ENCODE data around the gene ATG9A. TPM values are rescaled to one million over a fixed set of nuclear protein-coding genes. Genes with fewer than 3 reads are reported as not detected.
A peak's percentile ranks its signal among the peaks of the same experiment; 100 is the strongest.

The ATG9A gene
- total RNA-seq, 1 experiment from 2014 or later = 52.1 TPM

- CTCF ChIA-PET = interaction anchor here (0.6 to 5.2 kb wide), 7 partner anchors 10 to 84 kb away, joined by 3 to 24 read pairs (median 5); no protein-coding TSS in a partner anchor
- peaks cover 37% of the 10 kb centered on the region for H3K36me3 Mint-ChIP-seq (ENCODE audit: insufficient read depth, unreplicated experiment)
Measured at GRCh38 chr2:219216535-219216915, 12.9 kb downstream of the ATG9A start.

GRCh38 chr2:219215871-219216534 is 13.4 kb downstream of the ATG9A start:
- H3K4me1 Mint-ChIP-seq (ENCODE audit: insufficient read depth, unreplicated experiment) = no peaks in the 10 kb centered on the region
- ChIA-PET POLR2A (interaction anchor here (2.4 to 6.3 kb wide), 4 partner anchors 9 to 36 kb away, joined by 18 to 127 read pairs (median 62); partner anchors contain the start of genes ANKZF1, ATG9A, GLB1L and STK16), CTCF (interaction anchor here (0.6 to 5.2 kb wide), 6 partner anchors 10 to 79 kb away, joined by 3 to 24 read pairs (median 4); no protein-coding TSS in a partner anchor)
- no peak overlapping the region for H3K4me3 Mint-ChIP-seq (ENCODE audit: unreplicated experiment)
- intact Hi-C loops (cut with micrococcal nuclease) = no loop called here
- H3K27me3 Mint-ChIP-seq (ENCODE audit: insufficient read depth, unreplicated experiment) = no peaks in the 10 kb centered on the region
- no peak for DNase-seq (ENCODE audit: unreplicated experiment)
- no peaks in the 10 kb centered on the region for H3K9me3 Mint-ChIP-seq (ENCODE audit: unreplicated experiment)
- H3K36me3 Mint-ChIP-seq (ENCODE audit: insufficient read depth, unreplicated experiment) = peaks cover 42% of the 10 kb centered on the region
- no TSS peak for BruUV-seq (replicated peaks)
- no peak overlapping the region for H3K27ac Mint-ChIP-seq (ENCODE audit: low read depth, unreplicated experiment)
- TF ChIP-seq, protein P1, sequence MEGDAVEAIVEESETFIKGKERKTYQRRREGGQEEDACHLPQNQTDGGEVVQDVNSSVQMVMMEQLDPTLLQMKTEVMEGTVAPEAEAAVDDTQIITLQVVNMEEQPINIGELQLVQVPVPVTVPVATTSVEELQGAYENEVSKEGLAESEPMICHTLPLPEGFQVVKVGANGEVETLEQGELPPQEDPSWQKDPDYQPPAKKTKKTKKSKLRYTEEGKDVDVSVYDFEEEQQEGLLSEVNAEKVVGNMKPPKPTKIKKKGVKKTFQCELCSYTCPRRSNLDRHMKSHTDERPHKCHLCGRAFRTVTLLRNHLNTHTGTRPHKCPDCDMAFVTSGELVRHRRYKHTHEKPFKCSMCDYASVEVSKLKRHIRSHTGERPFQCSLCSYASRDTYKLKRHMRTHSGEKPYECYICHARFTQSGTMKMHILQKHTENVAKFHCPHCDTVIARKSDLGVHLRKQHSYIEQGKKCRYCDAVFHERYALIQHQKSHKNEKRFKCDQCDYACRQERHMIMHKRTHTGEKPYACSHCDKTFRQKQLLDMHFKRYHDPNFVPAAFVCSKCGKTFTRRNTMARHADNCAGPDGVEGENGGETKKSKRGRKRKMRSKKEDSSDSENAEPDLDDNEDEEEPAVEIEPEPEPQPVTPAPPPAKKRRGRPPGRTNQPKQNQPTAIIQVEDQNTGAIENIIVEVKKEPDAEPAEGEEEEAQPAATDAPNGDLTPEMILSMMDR (IDR thresholded peaks at IDR 0.05; ENCODE audit: unreplicated experiment) = no peak

More at GRCh38 chr2:219216535-219216915, 12.9 kb downstream of the ATG9A start:
- no peaks in the 10 kb centered on the region for H3K4me1 Mint-ChIP-seq (ENCODE audit: insufficient read depth, unreplicated experiment)
- no peak for DNase-seq (ENCODE audit: unreplicated experiment)
- no TSS peak for BruUV-seq (replicated peaks)
- H3K27me3 Mint-ChIP-seq (ENCODE audit: insufficient read depth, unreplicated experiment) = no peaks in the 10 kb centered on the region
- peak overlapping the region; percentile 83 for H3K27ac Mint-ChIP-seq (ENCODE audit: low read depth, unreplicated experiment)
- POLR2A ChIA-PET = interaction anchor here (2.4 to 6.3 kb wide), 5 partner anchors 9 to 40 kb away, joined by 18 to 127 read pairs (median 60); partner anchors contain the start of genes ANKZF1, ATG9A, CNPPD1 and GLB1L
- peak overlapping the region; percentile 48 for H3K4me3 Mint-ChIP-seq (ENCODE audit: unreplicated experiment)
- TF ChIP-seq, protein P1 (IDR thresholded peaks at IDR 0.05; ENCODE audit: unreplicated experiment) = no peak
- no peaks in the 10 kb centered on the region for H3K9me3 Mint-ChIP-seq (ENCODE audit: unreplicated experiment)
- intact Hi-C loops (cut with micrococcal nuclease) = no loop called here

DNA sequence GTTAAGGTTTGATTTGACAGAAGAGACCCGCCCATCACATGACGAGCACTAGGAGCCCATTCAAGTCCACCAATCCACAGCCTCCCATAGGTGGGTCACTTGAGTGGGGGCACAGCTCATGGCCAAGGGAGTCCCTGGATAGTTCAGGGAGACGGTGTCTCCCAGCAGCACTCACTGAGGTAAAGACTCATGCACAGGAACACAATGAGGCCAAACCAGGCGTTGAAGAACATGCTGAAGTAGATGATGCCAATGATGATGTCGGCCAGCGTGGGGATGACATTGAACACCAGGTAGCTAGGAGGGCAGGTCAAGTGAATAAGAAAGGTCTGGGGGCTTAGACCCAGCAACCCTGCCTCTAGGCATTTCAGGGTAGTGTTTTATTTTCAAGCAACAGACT is 14.7 kb downstream of the ATG9A start:
- DNase-seq (ENCODE audit: unreplicated experiment) = no peak
- ChIA-PET POLR2A (interaction anchor here (6.3 kb wide), 1 partner anchor 14 kb away, joined by 127 read pairs; the partner anchor contains the start of genes ANKZF1 and ATG9A), CTCF (interaction anchor here (5.2 kb wide), 1 partner anchor 80 kb away, joined by 24 read pairs; no protein-coding TSS in a partner anchor)
- TF ChIP-seq, protein P1 (IDR thresholded peaks at IDR 0.05; ENCODE audit: unreplicated experiment) = no peak
- Mint-ChIP-seq H3K9me3 (ENCODE audit: unreplicated experiment) (no peaks in the 10 kb centered on the region), H3K4me3 (ENCODE audit: unreplicated experiment) (no peak overlapping the region), H3K27me3 (ENCODE audit: insufficient read depth, unreplicated experiment) (no peaks in the 10 kb centered on the region), H3K4me1 (ENCODE audit: insufficient read depth, unreplicated experiment) (no peaks in the 10 kb centered on the region), H3K27ac (ENCODE audit: low read depth, unreplicated experiment) (no peak overlapping the region), H3K36me3 (ENCODE audit: insufficient read depth, unreplicated experiment) (peaks cover 54% of the 10 kb centered on the region)
- no TSS peak for BruUV-seq (replicated peaks)
- intact Hi-C loops (cut with micrococcal nuclease) = no loop called here

- H3K27ac Mint-ChIP-seq (ENCODE audit: low read depth, unreplicated experiment) = peak overlapping the region; percentile 40
- BruUV-seq (replicated peaks) = no TSS peak
- POLR2A ChIA-PET = interaction anchor here (2.0 kb wide), 1 partner anchor 15 kb away, joined by 7 read pairs; the partner anchor contains the start of genes ANKZF1 and ATG9A
Measured at GRCh38 chr2:219214141-219214540, 15.3 kb downstream of the ATG9A start.

More at GRCh38 chr2:219214141-219214540, 15.3 kb downstream of the ATG9A start:
- intact Hi-C loops (cut with micrococcal nuclease) = no loop called here
- Mint-ChIP-seq H3K9me3 (ENCODE audit: unreplicated experiment) (no peaks in the 10 kb centered on the region), H3K4me1 (ENCODE audit: insufficient read depth, unreplicated experiment) (no peaks in the 10 kb centered on the region), H3K27me3 (ENCODE audit: insufficient read depth, unreplicated experiment) (no peaks in the 10 kb centered on the region), H3K4me3 (ENCODE audit: unreplicated experiment) (no peak overlapping the region), H3K36me3 (ENCODE audit: insufficient read depth, unreplicated experiment) (peaks cover 61% of the 10 kb centered on the region)
- TF ChIP-seq, protein P1 (IDR thresholded peaks at IDR 0.05; ENCODE audit: unreplicated experiment) = no peak
- CTCF ChIA-PET = no interaction called here
- DNase-seq (ENCODE audit: unreplicated experiment) = no peak

Data from MCF 10A (cell line).